HEK293 (cell line): ENCODE measurements around the gene TMEM17.
A peak's percentile ranks its signal among the peaks of the same experiment; 100 is the strongest.

Experiments
- CTCF ChIA-PET: fragments of 350-600 bp; formaldehyde crosslinking; extraction: SDS; loops from one replicate; lab custom pipeline; 2021; ENCODE audit warnings: antibody characterized with exemption; lab: Yijun Ruan, JAX
- POLR2A ChIA-PET: fragments of 300-600 bp; formaldehyde crosslinking; extraction: SDS; loops from one replicate; lab custom pipeline; 2020; ENCODE audit warnings: antibody characterized with exemption, inconsistent platforms; lab: Yijun Ruan, JAX
- H3K27ac ChIP-seq: fragments of 200-500 bp; sonication (Bioruptor generic); 2 replicates; pipeline ENCODE4 v1.5.1; 2014; ENCODE audit warnings: low read depth, low read length, control low read depth, inconsistent platforms; ENCODE audit errors: extremely low read depth
- H3K36me3 ChIP-seq, 2 experiments: fragments of 200-500 bp in 1 of 2; sonication (Bioruptor generic) in 1 of 2; 1 replicate in 1 of 2; 2 replicates in 1 of 2; pipeline ENCODE4 v1.5.1; 2014 to 2017; ENCODE audit warnings: inconsistent platforms in 2 of 2, low read length in 2 of 2; ENCODE audit not compliant: control insufficient read depth in 2 of 2, insufficient read depth in 1 of 2
- H3K4me1 ChIP-seq: fragments of 200-500 bp; sonication (Bioruptor generic); 2 replicates; pipeline ENCODE4 v1.5.1; 2014; ENCODE audit warnings: mild to moderate bottlenecking, low read length, inconsistent platforms; ENCODE audit not compliant: control insufficient read depth, insufficient read depth
- H3K4me3 ChIP-seq: 2 replicates; pipeline ENCODE4 v1.5.1; 2011; ENCODE audit warnings: low read depth, mild to moderate bottlenecking, control low read depth, low read length, moderate library complexity
- H3K9me3 ChIP-seq: fragments of 200-500 bp; sonication (Bioruptor generic); 2 replicates; pipeline ENCODE4 v1.5.1; 2014; ENCODE audit warnings: low read depth, low read length, inconsistent platforms; ENCODE audit not compliant: control insufficient read depth, insufficient read depth
- EGR2 ChIP-seq: fragments of 450-650 bp; formaldehyde crosslinking; IDR thresholded peaks from 2 replicates; pipeline ENCODE4 v1.5.1; 2016; ENCODE audit warnings: low read depth, missing biosample characterization, missing genetic modification characterization
- REST ChIP-seq: fragments of 450-650 bp; formaldehyde crosslinking; IDR thresholded peaks from 2 replicates; pipeline ENCODE4 v1.5.1; 2016; ENCODE audit warnings: missing biosample characterization, missing genetic modification characterization
- TRIM28 ChIP-seq: IDR thresholded peaks from 2 replicates; pipeline ENCODE4 v1.6.1; 2011; ENCODE audit warnings: low read length, control low read depth, borderline replicate concordance
- ZBTB17 ChIP-seq: fragments of 450-650 bp; formaldehyde crosslinking; IDR thresholded peaks from 2 replicates; pipeline ENCODE4 v1.5.1; 2016; ENCODE audit warnings: missing biosample characterization, missing genetic modification characterization
- ZBTB8A ChIP-seq: fragments of 450-650 bp; formaldehyde crosslinking; IDR thresholded peaks from 2 replicates; pipeline ENCODE4 v1.5.1; 2016; ENCODE audit warnings: missing biosample characterization, missing genetic modification characterization
- ZFHX2 ChIP-seq: fragments of 450-650 bp; formaldehyde crosslinking; conservative IDR thresholded peaks from 2 replicates; pipeline ENCODE4 v1.5.1; 2016; ENCODE audit warnings: missing biosample characterization, missing genetic modification characterization
- ZNF112 ChIP-seq: fragments of 450-650 bp; formaldehyde crosslinking; IDR thresholded peaks from 2 replicates; pipeline ENCODE4 v1.5.0; 2017; ENCODE audit warnings: missing biosample characterization, missing genetic modification characterization
- ZNF133 ChIP-seq: fragments of 450-650 bp; formaldehyde crosslinking; IDR thresholded peaks from 2 replicates; pipeline ENCODE4 v1.5.1; 2016; ENCODE audit warnings: missing biosample characterization, missing genetic modification characterization
- ZNF148 ChIP-seq: fragments of 450-650 bp; formaldehyde crosslinking; IDR thresholded peaks from 2 replicates; pipeline ENCODE4 v1.5.0; 2017; ENCODE audit warnings: missing biosample characterization, missing genetic modification characterization, borderline replicate concordance
- ZNF157 ChIP-seq: fragments of 450-650 bp; formaldehyde crosslinking; IDR thresholded peaks from 2 replicates; pipeline ENCODE4 v1.5.1; 2016; ENCODE audit warnings: missing biosample characterization, missing genetic modification characterization
- ZNF19 ChIP-seq: fragments of 450-650 bp; formaldehyde crosslinking; IDR thresholded peaks from 2 replicates; pipeline ENCODE4; 2016; ENCODE audit warnings: missing biosample characterization, missing genetic modification characterization, low read depth
- ZNF311 ChIP-seq: fragments of 450-650 bp; formaldehyde crosslinking; IDR thresholded peaks from 2 replicates; pipeline ENCODE4 v1.5.1; 2017; ENCODE audit warnings: missing biosample characterization, missing genetic modification characterization, borderline replicate concordance
- ZNF324 ChIP-seq: fragments of 450-650 bp; formaldehyde crosslinking; IDR thresholded peaks from 2 replicates; pipeline ENCODE4 v1.5.1; 2016; ENCODE audit warnings: missing biosample characterization, missing genetic modification characterization
- ZNF423 ChIP-seq: fragments of 450-650 bp; formaldehyde crosslinking; IDR thresholded peaks from 2 replicates; pipeline ENCODE4 v1.5.1; 2016; ENCODE audit warnings: missing biosample characterization, missing genetic modification characterization
- ZNF449 ChIP-seq: fragments of 450-650 bp; formaldehyde crosslinking; IDR thresholded peaks from 2 replicates; pipeline ENCODE4 v1.5.1; 2017; ENCODE audit warnings: missing biosample characterization, mild to moderate bottlenecking, missing genetic modification characterization, moderate library complexity
- ZNF548 ChIP-seq: fragments of 450-650 bp; formaldehyde crosslinking; IDR thresholded peaks from 2 replicates; pipeline ENCODE4 v1.5.1; 2016; ENCODE audit warnings: missing biosample characterization, missing genetic modification characterization
- ZNF560 ChIP-seq: fragments of 450-650 bp; formaldehyde crosslinking; IDR thresholded peaks from 2 replicates; pipeline ENCODE4 v1.5.1; 2017; ENCODE audit warnings: missing biosample characterization, missing genetic modification characterization, borderline replicate concordance
- ZNF670 ChIP-seq: fragments of 450-650 bp; formaldehyde crosslinking; IDR thresholded peaks from 2 replicates; pipeline ENCODE4 v1.5.1; 2016; ENCODE audit warnings: missing biosample characterization, missing genetic modification characterization, low read depth
- ZSCAN5A ChIP-seq: fragments of 450-650 bp; formaldehyde crosslinking; IDR thresholded peaks from 2 replicates; pipeline ENCODE4 v1.5.1; 2016; ENCODE audit warnings: missing biosample characterization, missing genetic modification characterization
- ZXDB ChIP-seq: fragments of 450-650 bp; formaldehyde crosslinking; IDR thresholded peaks from 2 replicates; pipeline ENCODE4 v1.5.1; 2016; ENCODE audit warnings: missing biosample characterization, missing genetic modification characterization

Gene TMEM17

GRCh38 chr2:62461707-62462106 is 44.3 kb downstream of the TMEM17 start (continued):
- TF ChIP-seq ZBTB17 (no peak), ZXDB (tag by site-specific recombination) (no peak), ZBTB8A (tag by site-specific recombination) (no peak)

GRCh38 chr2:62461017-62461553 is 44.9 kb downstream of the TMEM17 start:
- Histone ChIP-seq H3K27ac (no peak overlapping the region), H3K4me3 (no peak overlapping the region), H3K4me1 (no peaks in the 10 kb centered on the region), H3K9me3 (no peaks in the 10 kb centered on the region), H3K36me3 (no peaks in the 10 kb centered on the region)
- no peak for TF ChIP-seq ZNF157 (tag by site-specific recombination)
- no peak for TF ChIP-seq ZNF670 (tag by site-specific recombination)
- no peak for TF ChIP-seq ZNF112
- TF ChIP-seq ZNF560 (tag by site-specific recombination) = no peak
- no peak for TF ChIP-seq ZSCAN5A
- TF ChIP-seq ZNF449 (tag by site-specific recombination) = no peak
- no peak for TF ChIP-seq ZNF19
- TF ChIP-seq TRIM28 = no peak
- TF ChIP-seq ZNF148 (tag by site-specific recombination) = no peak
- TF ChIP-seq ZNF311 (tag by site-specific recombination) = no peak
- TF ChIP-seq ZNF133 (tag by site-specific recombination) = no peak
- no peak for TF ChIP-seq ZNF423 (tag by site-specific recombination)
- no peak for TF ChIP-seq ZNF548
- no peak for TF ChIP-seq ZNF324
- ChIA-PET POLR2A (no interaction called here), CTCF (interaction anchor here (5.5 kb wide), 1 partner anchor 313 kb away, joined by 84 read pairs; no protein-coding TSS in a partner anchor)

- Histone ChIP-seq H3K4me3 (no peak overlapping the region), H3K36me3 (no peaks in the 10 kb centered on the region), H3K9me3 (no peaks in the 10 kb centered on the region)
- TF ChIP-seq REST (tag by site-specific recombination) (no peak), ZFHX2 (tag by site-specific recombination) (peak; percentile 36), EGR2 (tag by site-specific recombination) (0 out of 2 replicates have a peak, but pooled peaks have one; percentile 11)
- TF ChIP-seq, all 188 proteins: peak for 2
- ChIA-PET POLR2A (interaction anchor here (0.8 kb wide), 1 partner anchor 16 kb away, joined by 3 read pairs; no protein-coding TSS in a partner anchor), CTCF (interaction anchor here (0.6 to 5.5 kb wide), 2 partner anchors 9 to 314 kb away, joined by 3 to 84 read pairs; no protein-coding TSS in a partner anchor)
- H3K4me1 ChIP-seq = no peaks in the 10 kb centered on the region
- H3K27ac ChIP-seq = no peak overlapping the region
Observed at GRCh38 chr2:62460175-62460574, 45.8 kb downstream of the TMEM17 start.
